Endometrium (tissue), 2 donors: Measurements from ENCODE around the gene ZNF764.
"Not testable (repeated sequence)": the region's sequence is repeated elsewhere in the genome, so short reads cannot be mapped to it uniquely, and the experiment has no call there.

Experiments
- FAIRE-seq: peaks from 2 replicates; lab custom pipeline; 2012; peaks lifted over from hg19 to GRCh38; lab: Jason Lieb, UNC
- donor health status: control.
- donor health status: control.

The ZNF764 gene

DNA sequence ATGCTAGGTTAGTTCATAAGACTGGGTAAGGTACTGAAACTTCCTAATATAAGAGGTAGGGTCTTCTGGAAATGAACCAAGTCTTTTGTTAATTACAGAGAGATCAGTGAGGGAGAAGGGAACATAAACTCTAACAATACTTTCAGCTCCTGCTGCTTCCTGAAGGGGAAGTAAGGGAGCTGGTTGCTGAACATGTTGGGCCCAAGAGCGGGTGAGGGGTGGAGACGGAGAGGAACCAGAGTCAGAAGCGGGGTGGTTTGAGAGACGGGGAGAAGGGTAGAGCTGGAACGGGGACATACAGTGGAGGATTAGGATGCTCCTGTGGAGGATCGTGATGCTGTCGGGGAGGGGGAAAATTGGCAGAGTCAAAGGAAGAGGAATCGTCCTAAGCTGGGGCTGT lies 12.1 kb downstream of the ZNF764 start:
- no peak for FAIRE-seq

DNA sequence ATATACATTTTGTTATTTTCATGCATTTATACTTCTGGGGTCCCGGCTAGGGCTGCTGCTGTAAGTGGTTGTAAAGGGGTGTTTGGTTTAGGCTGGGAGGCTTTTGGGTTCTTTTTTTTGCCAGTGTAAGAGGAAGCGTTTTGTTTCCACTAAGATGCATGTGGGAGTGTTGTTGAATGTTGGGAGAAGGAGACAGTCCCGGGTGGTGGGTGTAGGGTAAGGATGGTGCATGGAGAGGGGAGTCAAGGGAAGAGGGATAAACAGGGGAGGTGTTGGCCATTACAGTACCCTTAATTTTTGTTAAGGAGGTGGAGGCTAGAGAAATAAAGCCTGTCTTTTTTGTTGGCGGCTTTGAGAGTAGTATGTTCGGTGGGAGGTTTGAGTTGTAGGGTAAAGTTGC lies 15.1 kb downstream of the ZNF764 start:
- no peak for FAIRE-seq

DNA sequence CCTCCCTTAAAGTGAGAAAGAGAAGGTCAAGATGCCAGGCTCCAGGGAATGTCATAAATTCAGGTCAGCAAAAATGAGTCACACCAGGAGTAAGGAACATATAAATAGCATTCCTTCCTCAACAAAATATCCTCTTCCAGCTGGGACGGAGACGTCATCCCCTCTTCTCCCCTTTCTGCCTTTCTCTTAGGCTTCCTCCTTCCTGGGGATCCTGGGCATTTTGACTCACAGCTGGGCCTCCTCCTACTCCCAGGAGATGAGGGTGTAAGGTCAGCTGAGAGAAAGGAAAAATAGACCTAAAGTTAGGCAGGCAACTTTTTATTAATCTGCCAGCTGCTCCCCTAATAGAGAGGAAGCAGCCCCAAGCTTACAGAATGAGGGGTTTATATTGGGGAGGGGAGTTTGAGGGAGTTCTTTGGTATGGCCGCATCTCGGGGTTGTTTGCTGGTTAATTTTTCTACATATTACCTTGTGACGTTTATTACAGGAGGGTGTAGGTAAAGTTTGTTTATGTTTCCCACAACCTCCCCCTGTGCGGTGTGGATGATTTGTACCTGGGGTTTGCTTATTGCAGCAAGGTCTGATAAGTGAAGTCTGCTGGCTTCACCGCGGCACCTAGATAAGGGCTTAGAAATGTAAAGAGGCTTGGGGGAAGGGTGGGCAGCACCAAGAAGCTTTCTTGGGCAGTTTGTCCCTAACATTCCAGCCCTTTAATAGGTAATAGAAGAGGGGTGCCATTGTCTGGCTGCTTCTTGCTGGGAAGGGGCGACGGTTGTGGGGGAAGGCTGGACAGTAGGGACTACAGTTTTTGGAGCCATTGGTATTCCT lies 16.5 kb downstream of the ZNF764 start:
- no peak for FAIRE-seq

DNA sequence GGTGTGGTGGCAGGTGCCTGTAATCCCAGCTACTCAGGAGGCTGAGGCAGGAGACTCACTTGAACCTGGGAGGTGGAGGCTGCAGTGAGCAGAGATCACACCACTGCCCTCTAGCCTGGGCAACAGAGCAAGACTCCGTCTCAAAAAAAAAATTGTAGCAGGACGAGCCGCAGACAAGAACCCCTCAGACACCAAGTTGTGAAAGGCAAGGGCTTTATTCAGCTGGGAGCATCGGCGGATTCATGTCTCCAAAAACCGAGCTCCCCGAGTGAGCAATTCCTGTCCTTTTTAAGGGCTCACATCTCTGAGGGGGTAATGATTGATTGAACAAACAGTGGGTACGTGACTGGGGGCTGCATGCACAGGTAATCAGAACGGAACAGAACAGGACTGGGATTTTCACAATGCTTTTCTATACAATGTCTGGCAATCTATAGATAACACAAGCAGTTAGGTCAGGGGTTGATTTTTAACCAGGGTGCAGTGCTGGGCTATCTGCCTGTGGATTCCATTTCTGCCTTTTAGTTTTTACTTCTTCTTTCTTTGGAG lies 17.2 kb downstream of the ZNF764 start:
- not testable (repeated sequence) for FAIRE-seq

DNA sequence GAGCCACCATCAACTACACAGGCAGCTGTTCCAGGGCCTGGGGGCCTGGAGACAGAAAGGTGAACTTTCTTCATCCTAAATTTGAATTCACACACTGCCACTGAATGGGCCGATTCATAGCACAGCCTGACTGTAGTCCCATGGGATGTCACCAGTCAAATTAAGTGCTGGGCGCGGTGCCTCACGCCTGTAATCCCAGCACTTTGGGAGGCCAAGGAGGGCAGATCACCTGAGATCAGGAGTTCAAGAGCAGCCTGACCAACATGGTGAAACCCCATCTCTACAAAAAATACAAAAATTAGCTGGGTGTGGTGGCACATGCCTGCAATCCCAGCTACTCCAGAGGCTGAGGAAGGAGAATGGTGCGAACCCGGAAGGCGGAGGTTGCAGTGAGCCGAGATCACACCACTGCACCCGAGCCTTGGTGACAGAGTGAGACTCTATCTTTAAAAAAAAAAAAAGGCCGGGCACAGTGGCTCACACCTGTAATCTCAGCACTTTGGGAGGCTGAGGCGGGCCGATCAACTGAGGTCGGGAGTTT lies 18.1 kb downstream of the ZNF764 start:
- not testable (repeated sequence) for FAIRE-seq

DNA sequence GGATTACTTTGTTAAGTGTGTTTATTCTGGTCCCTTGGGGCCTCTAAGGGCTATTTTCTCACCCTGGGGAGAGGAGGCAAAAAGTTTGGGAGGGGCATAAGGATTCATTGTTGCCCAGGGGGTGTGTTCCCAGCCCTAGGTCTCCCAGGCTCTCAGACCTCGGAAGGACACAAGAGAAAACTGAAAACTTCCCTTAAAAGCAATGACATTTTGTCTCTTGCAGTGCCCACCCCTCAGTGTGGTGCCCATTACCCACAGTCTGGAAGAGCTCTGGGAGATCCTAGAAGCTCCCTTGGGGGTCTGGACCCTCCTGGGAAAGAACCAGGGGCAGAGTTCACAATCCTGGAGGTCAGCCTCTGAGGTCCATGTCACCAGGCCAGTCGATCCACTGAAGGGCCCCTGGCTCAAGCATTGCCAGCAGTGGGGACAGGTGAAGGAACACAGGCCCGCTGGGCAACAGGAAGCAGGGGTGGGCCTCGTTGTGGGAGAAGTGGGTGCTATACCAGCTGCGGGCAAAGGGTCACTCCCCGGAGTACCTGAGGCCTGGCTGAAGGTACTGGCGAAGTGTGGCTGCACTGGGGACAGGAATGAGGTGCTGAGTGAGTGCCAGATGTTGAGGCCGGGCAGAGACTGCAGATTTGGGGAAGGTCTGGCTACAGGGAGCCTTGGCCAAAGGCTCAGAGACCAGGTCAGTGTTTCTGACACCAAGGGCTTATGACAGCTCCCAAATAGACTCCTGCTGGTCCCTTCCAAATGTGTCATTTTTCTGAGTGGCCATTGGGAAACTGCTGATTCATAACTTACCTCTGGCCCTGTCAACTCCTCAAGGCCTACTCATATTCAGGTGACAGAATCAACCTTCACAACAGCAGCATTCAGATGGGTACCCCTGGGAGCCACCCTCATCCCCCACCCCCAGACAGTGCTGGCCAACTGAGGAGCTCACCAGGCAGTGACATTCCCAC lies 18.9 kb downstream of the ZNF764 start:
- FAIRE-seq, result no peak

DNA sequence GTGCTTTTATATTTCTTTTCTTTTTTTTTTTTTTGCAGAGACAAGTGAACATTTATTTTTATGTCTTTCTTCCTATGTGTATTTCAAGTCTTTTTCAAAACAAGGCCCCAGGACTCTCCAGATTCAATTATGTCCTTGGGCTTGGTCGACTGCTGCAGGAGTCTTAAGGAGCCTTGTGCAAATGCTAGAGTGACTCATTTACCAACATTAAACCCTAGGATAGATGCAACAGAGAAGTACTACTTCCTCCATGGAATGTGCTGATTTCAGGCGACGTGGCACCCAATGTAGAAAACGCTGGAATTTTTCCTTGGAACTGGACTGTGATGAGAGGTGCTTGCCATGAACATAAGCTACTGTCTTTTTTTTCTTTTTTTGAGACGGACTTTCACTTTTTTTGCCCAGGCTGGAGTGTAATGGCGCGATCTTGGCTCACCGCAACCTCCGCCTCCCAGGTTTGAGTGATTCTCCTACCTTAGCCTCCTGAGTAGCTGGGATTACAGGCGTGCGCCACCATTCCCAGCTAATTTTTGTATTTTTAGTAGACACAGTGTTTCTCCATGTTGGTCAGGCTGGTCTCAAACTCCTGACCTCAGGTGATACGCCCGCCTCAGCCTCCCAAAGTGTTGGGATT lies 21.7 kb downstream of the ZNF764 start:
- FAIRE-seq, result not testable (repeated sequence)

DNA sequence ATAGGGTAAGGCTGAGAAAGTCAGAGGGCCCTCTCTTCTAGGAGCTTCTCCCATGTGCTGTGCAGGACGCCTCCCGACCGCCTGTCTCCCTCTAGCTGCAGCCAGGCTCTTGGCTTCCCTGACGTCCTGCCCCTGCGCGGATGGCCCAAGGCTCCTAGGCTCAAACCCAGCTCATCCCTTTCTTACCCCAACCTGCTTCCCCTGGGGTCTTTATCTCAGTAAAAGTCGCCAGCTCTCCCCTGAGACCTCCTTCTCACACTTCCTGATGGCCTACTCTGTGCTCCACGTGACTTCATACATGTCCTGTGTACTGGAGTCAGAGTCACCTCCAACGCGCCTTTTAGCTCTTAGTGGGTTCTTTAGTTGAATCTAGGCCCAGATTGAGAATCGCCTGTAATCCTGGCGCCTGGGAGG lies 22.4 kb downstream of the ZNF764 start:
- FAIRE-seq, result no peak

DNA sequence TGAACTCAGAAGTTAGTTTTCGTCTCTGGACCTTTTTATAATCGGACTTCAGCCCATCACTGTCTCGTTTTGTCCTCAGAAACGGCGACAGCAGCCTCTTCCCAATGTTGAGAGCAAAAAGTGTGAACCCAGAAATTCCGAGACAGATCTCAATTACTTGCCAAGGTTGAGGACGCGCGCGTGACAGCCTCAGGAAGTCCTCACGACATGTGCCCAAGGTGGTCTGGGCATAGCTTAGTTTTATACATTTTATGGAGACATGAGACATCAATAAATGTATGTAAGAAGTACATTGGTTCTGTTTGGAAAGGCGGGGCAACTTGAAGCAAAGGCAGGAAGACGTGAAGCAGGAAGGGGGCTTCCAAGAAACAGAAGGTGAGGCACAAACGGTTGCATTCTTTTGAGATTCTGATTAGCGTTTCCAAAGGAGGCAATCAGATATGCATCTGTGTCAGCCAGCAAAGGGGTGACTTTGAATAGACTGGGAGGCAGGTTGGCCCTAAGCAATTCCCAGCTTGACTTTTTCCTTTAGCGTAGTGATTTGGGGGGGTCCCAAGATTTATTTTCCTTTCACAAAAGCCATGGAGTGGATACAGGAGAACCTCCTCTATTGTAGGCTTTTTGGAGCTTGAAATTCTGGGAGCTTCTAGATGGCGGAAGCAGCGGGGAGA lies 22.9 kb downstream of the ZNF764 start:
- FAIRE-seq, result no peak

DNA sequence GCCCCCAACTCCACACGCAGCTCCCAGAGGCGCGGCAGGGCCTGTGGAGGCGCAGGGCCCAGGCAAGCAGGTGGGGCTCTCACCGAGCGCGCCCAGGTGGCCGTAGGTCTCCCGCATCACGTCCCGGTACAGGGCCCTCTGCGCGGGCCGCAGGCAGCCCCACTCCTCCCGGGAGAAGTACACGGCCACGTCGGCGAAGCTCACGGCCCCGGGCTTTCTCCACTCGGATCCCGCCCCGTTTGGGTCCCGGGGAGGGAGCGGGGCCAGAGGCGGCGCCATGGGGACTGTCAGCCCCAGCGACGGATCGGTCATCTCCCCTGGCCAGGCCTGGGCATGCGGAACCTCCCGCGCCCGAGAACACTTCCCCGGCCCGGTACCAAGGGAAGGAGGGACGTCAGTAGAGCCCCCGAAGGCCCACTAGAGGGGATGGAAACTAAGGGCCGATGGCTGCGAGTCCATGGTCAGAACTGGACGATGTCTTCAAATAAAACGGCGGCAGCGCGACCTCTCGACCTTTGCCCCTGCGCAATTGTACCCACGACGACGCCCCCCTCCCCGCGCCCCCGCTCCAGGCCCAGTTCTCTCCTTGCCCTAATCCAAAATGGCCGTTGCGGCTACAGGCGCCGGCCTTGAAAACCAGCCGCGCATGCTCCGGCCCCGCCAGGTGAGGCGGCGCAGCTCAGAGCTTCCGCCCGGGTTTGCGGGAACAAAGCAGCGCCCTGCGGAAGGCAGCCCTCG lies 23.6 kb downstream of the ZNF764 start, which contains the start of gene ZNF747:
TSS of gene ZNF747 (minus strand) at position 491 of the 738 bp plus-strand sequence. CDS start at position 312, 179 bp downstream.
- FAIRE-seq, result no peak

DNA sequence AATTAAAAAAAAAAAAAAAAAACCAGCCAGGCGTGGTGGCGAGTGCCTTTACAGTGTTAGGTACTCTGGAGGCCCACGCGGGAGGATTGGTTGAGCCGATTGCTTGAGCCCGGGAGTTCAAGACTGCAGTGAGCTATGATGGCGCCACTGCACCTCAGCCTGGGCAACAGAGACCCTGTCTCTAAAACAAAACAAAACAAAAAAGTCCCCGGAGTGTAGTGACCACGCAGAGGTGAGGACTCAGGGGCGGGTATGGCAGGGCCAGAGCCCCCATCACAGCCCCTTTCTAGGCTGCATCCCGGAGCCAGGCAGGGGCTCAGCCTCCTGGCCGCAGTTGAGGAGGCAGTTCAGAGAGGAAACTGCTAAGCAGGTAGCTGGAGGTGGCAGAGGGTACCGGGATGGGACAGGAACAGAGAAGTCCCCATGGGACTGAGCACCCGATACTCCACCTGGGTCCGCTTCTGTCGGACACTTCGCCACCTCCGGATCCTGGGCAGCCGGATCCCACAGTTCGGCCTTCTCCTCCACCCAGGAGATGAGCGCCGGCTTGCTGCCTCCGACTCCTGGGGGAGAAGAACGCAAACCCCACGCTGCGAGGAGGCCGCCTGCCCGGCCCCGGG lies 24.3 kb downstream of the ZNF764 start:
- FAIRE-seq, result no peak

DNA sequence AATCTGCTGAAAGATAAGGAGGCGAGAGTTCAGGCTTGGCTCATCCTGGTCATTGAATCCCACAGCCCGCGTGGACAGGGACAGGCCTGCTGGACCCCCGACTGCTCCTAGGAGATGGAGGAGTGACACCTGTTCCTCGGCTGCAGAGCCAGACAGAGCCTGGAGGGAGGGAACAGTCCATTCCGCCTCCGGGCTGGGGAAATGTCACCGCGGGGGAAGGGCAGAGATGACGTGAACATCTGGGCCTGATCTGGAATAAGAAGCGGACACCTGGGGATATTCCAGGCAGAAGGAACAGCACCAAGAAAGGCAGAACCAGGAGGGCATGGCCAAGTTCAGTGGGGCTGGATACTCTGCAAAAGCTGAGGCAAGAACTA lies 25.0 kb downstream of the ZNF764 start:
- no peak for FAIRE-seq

DNA sequence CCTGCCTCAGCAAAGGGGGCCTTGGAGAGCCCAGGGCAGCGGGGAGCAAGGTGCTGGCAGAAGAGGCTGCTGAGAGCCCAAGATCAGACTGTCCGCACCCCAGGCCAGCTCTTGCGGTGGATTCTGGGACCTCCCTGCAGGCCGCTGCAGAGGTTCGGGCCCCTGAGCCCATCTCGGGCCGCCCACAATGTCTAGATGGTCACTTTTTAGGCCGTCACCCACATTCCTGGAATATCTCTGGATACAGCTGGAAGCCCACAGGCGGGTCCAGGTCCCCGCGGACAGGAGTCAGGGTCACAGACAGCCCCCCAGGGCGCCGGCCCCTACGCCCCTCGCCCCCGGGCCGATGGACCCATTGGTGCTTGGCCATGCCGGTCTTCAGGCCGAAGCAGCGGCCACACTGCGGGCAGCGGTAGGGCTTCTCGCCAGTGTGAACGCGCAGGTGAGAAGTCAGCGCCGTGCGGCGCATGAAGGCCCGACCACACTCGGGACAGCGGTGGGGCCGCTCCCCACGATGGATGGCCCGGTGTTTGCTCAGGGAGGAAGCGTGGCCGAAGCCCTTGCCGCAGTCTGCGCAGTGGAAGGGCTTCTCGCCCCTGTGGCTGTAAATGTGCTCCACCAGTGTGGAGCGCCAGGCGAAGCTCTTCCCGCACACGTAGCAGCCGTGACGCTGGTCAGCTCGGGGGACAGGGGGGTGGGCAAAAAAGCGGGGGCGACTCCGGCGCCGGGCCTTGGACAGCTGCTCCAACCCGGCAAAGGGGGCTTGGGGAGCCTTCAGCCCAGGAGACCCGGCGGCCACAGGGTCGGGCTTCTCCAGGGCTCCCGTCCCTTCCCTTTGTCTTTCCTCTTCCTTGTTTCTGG lies 25.7 kb downstream of the ZNF764 start:
- no peak for FAIRE-seq

DNA sequence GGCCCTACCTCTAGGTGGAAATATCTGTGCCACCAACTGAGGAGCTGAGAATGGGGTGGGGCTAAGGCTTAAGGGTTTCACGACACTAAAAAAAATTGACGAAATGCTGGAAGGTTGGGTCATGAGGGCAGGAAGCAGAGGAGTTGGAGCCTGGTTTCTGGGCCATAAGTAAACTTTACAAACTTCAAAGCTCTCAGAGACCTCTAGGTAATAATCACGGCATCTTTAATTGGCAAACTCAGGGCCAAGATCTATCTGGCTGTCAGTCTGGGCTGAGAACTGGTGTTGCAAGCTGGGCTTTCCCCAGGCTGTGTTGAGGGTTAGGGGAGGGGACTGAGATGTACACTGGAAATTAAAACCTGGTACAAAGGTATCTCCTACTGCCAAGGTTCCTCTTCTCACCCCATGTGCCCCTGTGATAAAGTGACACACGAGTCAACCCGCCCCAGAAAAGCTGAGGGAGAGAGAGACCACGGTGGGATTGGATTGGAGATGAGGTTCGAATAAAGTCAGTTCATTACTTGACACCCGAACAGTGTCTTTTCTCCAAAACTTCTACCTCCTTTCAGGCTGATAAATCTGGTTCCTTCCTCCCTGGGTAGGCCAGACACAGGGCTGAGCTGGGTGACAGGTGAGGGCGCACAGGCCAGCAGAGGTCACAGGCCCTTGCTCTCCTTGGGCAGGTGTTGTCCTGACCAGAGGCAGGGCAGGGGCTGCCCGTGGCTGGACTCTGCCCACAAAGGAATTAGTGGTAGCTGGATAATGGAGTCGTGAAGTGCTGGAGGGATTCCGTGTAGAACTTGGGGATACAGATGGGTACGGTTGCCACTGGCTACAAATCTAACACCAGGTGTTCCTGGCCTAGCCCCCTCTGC lies 27.8 kb downstream of the ZNF764 start:
- FAIRE-seq, result no peak

DNA sequence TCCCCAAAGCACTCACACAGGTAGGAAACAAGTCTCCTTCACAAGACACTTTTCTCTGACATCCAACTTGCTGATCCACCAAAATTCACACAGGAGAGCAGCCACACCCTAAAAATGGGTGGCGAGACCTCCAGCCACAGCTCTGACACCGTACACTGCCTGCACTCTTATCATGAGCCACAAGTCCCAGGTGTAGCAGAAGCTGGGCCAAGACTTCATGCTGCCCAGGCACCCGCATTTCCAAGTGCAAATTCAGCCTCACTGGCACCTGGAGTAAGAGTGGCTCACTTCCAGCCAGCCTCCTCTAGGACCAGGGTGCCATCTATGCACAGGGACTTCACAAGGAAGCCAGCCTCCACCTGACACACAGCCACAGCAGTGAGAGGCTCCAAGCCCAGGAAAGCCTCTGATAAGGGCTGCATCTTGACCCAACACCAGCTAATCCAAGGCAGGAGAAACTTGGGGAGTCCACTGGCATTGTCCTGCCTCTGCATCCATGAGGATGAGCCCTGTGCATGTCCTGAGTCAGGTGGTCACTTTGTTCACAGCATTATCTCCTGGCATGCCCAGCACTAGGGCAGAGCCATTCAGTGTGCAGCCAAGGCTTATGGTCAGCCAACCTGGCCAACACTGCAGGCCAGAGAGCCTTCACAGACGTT lies 29.2 kb downstream of the ZNF764 start:
- no peak for FAIRE-seq

DNA sequence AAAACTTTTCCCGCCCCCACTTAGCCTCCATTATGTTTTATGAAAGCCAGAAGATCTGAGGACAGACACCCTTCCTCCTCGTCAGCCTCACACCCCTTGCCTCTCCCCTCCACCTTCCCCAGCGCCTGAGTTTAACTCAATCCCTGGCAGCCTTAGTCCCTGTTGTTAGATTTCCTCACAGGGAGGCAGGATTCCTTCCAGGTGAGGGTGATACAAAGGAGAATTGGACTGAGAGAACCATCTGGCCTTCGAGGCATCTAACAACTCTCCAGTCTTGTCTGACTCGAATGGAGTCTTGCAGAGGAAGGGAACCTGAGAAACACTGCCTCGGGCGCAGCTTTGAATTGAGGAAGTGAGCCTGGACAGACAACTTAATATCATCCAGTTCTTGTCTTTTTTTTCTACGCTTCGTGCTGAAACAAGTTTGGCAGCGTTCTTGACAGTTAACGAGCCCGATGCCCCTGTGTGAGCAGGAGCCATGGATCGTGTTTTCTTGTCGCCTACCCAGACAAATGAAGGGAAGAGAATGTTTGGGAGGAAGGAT lies 30.5 kb downstream of the ZNF764 start:
- no peak for FAIRE-seq
